ENCODE results near the gene TUSC2.
"Not testable (repeated sequence)": the region's sequence is repeated elsewhere in the genome, so short reads cannot be mapped to it uniquely, and the experiment has no call there.

TUSC2 gene

DNA sequence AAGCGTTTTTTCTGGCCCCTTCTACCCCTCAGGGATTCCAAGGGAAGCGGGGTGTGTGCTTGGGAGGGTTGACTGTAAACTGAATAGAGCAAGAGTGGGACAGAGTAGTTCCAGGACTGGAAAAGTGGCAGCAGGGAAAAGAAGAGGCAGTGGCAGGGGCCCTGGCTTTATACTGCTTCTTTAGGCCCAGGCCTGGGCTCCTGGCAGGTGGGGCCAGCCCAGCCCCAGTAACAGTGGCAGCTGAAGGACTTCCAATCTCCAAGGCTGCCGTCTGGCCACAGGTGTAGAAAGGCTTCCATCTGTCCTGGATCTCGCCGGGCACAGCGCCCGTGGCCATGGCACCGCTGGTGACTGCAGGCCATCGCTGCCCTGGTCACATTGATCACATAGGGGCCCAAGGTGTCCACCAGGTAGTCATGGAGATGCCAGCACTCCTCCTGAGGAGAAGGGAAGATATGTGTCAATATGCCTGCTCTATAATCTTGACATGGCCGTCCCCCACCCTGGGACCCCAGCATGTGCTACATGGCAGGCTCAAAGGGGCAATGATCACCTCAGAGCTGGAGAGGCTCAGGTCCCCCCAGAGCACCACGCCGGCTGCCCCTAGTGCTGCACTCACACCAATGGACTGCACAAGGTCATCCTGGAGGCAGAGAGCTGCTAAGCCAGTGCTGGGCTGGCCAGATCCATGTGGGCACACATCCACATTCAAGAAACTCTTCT is 34.8 kb downstream of the TUSC2 start:
- no peak for DNase-seq

GRCh38 chr3:50292159-50293078 is 35.6 kb downstream of the TUSC2 start, which contains the start of gene IFRD2:
TSS of gene IFRD2 (minus strand) at chr3:50292429. CDS start at chr3:50292274, 155 bp downstream.
- peak; percentile 97 for DNase-seq

DNA sequence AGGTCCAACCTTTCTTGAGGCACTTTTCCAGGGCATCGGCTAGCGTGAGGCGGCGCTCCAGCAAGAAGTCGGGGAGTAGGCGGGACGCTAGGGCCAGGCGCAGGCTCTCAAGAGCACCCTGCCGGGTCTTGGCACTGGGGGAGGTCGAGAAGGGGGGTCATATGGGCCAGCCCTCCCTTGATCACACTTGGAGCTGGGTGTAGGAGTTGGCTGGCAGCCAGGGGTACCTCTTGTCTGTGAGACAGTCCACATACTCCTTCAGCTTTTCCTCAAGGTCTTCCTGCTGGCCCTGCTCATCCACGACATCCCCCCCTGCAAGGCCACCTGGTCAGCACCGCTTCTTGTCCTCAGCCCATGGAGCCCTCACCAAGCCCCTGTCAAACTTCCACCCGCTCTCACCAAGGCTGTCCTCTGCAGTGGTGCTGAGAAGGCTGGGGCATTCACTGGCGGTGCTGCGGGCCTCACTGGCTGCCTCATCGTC is 37.8 kb downstream of the TUSC2 start:
- no peak for DNase-seq

GRCh38 chr3:50289130-50289529 is 38.9 kb downstream of the TUSC2 start:
- no peak for DNase-seq

GRCh38 chr3:50288387-50289007 is 39.5 kb downstream of the TUSC2 start:
- DNase-seq = no peak

DNA sequence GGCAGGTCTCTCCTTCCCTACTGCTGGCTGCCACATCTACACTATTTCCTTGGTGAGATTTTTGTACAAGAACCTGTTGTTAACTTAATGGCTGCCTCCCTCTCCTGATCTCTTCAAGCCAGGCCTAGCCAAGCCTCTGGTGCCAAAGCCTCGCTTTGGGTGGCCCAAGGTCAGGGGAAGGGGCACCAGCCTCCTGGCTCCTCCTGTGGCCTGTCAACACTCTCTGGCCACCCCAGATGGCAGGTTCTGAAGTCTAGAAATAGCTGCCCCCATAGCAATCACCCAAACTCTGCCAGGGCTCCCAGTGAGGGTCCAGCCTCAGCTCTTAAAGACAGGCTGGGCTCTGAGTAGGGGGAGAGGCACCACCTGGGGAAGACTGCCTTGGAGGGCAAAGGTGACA is 40.8 kb downstream of the TUSC2 start:
- no peak for DNase-seq

DNA sequence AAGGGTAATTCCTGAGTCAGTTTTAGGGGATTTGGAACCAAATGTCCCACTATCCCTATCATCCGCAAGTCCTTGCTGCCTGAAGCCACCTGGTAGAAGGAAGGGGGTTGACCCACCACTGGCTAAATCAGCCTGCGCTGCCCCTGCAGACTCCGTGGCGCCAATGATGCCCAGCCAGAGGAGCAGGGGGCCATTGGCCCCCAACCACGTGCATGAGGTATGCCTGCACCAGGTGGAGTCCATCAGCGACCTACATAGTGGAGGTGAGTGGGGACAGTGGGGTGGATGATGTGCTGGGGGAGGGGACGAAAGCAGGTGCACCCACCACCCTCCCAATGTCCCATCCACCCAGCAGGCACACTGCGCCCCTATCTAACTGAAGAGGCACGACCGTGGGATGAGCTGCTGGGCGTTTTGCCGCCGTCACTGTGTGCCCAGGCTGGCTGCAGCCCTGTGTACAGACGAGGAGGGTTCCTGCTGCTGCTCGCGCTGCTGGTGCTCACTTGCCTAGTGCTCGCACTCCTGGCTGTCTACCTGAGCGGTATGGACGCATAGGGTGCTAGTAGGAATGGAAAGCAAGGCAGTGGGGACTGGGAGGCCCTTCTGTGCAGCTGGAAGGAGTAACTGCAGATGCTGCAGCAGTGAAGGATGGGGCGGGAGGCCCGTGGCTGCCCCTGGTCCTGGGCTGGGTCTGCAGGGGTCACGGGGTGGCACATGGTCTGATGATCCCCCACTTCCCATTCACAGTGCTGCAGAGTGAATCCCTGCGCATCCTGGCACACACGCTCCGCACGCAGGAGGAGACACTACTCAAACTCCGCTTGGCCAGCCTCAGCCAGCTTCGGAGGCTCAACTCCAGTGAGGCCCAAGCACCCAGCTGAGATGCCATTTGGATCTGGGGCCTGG is 41.4 kb downstream of the TUSC2 start:
- no peak for DNase-seq

DNA sequence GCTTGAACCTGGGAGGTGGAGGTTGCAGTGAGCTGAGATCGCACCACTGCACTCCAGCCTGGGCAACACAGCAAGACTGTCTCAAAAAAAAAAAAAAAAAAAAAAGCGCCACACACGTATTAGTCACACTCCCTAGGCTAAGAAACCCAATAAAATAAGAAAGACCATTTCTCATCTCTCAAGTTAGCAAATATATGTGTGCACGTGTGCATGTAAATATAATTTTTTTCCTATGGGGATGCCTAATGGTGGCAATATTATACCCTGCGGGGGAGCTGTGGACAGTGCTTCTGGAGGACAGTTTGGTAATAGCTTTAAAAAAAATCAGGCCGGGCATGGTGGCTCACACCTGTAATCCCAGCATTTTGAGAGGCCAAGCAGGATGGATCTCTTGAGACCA is 43.9 kb downstream of the TUSC2 start:
- DNase-seq = not testable (repeated sequence)

GRCh38 chr3:50279255-50280016 is 48.6 kb downstream of the TUSC2 start:
- no peak for DNase-seq

GRCh38 chr3:50278880-50279224 is 49.2 kb downstream of the TUSC2 start, which contains the start of gene LSMEM2:
TSS of gene LSMEM2 (plus strand) at chr3:50279087. CDS start at chr3:50279114, 27 bp downstream.
- DNase-seq = no peak

DNA sequence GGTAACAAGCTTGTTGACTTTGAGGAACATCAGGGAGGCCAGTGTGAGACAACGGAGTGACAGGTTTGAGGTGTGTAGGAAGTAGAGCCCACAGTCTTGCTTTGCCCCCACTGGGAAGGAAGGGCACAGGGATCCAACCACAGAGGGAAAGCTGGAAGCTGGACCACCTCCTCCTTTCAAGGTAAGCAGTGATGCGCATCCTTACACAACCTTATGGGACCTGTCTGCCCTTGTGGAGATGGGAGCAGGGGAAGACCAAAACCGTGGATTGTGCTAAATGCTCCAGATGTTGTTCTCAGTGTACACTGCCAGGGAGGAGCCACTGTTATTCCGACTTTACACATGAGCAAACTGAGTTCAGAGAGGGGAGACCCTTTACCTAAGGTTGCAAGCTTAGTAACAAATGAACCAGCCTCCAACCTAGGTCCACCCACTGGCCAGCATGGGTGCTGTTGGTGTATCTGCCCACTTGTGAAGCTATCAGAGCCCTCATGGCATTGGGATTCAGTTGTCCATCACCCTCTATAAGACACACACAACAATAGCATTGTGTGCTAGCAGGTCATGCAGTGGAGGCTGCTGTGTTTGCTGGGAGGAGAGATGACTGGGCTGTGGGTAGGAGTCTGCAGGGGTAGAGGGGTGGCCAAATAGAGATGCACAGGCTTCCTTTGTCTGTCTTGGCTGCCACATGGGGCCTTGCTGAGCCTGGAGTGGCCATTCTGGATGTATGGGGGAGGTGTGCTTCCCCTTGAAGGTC is 49.7 kb downstream of the TUSC2 start:
- no peak for DNase-seq

GRCh38 chr3:50276762-50277101 is 51.3 kb downstream of the TUSC2 start:
- DNase-seq = no peak

- peak; percentile 27 for DNase-seq
These were observed 51.8 kb downstream of the TUSC2 start for GRCh38 chr3:50275996-50276761.

DNA sequence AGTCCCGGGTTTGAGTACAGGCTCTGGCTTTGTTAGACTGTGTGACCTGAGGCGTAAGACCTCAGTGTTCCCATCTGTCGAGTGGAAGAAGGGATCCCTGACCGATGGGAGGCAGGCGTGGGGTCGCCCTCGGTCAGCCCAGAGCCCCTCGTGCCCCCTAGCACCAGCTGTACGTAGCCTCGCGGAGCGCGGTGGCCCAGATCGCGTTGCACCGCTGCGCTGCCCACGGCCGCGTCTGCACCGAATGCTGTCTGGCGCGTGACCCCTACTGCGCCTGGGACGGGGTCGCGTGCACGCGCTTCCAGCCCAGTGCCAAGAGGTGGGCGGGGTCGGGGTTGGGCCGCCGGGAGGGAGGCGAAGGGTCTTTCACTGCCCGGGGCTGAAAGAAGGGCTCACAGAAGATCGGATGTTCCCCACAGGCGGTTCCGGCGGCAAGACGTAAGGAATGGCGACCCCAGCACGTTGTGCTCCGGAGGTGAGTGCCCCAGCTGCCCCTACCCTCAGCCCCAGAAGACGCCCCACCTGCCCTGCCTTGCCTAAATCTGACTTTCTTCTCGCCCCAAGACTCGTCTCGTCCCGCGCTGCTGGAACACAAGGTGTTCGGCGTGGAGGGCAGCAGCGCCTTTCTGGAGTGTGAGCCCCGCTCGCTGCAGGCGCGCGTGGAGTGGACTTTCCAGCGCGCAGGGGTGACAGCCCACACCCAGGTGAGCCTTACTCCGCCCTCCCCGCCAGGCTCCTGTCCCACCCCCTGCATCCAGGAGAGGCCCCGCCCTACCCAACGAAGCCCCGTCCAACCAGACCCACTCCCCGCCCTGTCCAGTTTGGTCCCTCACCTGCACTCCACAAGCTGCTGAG is 52.7 kb downstream of the TUSC2 start:
- no peak for DNase-seq

All from CD4-positive, alpha-beta T cell treated with Interleukin-12 subunit alpha and Interleukin-12 subunit beta, for 1 hour (primary cell).